Stimulated activated CD8-positive, alpha-beta memory T cell treated with anti-CD3 and anti-CD28 coated beads, Interleukin-4, amount 100 ng/mL, for 24 hours (primary cell): Measurements from ENCODE around the gene CASKIN1.

Experiments used
- DNase-seq: peaks from one replicate; pipeline ENCODE4 v3.0.0-alpha.2; 2020; ENCODE audit warnings: low read depth

The CASKIN1 gene

GRCh38 chr16:2233046-2233775 lies 36.8 kb upstream of the CASKIN1 start:
- DNase-seq, result no peak

GRCh38 chr16:2232094-2232990 lies 35.9 kb upstream of the CASKIN1 start:
- DNase-seq, result no peak

- DNase-seq, result no peak
Measured at GRCh38 chr16:2231016-2231931, 34.9 kb upstream of the CASKIN1 start.

GRCh38 chr16:2230376-2230775 lies 34.0 kb upstream of the CASKIN1 start:
- no peak for DNase-seq

GRCh38 chr16:2229632-2230250 lies 33.3 kb upstream of the CASKIN1 start:
- no peak for DNase-seq

GRCh38 chr16:2229091-2229490 lies 32.7 kb upstream of the CASKIN1 start:
- no peak for DNase-seq

- no peak for DNase-seq
Measured at GRCh38 chr16:2228161-2228824, 31.9 kb upstream of the CASKIN1 start.

- no peak for DNase-seq
Measured at GRCh38 chr16:2226918-2227317, 30.5 kb upstream of the CASKIN1 start.

- DNase-seq, result no peak
Measured at GRCh38 chr16:2226245-2226793, 29.9 kb upstream of the CASKIN1 start.

GRCh38 chr16:2223942-2224486 lies 27.6 kb upstream of the CASKIN1 start:
- DNase-seq, result no peak

GRCh38 chr16:2223221-2223941 lies 27.0 kb upstream of the CASKIN1 start, which contains the start of gene E4F1:
TSS of gene E4F1 (plus strand) at chr16:2223591. CDS start at chr16:2223614, 23 bp downstream.
- DNase-seq, result peak; percentile 100

- DNase-seq, result no peak
Measured at GRCh38 chr16:2216330-2216729, 19.9 kb upstream of the CASKIN1 start.

- DNase-seq, result no peak
Measured at GRCh38 chr16:2214719-2214968, 18.2 kb upstream of the CASKIN1 start, which contains the start of gene PGP. TSS of gene PGP (minus strand) at chr16:2214840. CDS start at chr16:2214777, 63 bp downstream.

- no peak for DNase-seq
Measured at GRCh38 chr16:2213817-2214718, 17.7 kb upstream of the CASKIN1 start.

GRCh38 chr16:2212362-2213324 lies 16.2 kb upstream of the CASKIN1 start:
- DNase-seq, result no peak

- no peak for DNase-seq
Measured at GRCh38 chr16:2211923-2212347, 15.5 kb upstream of the CASKIN1 start.
